Measurements from ENCODE around the gene SLC27A1.

Gene SLC27A1

DNA sequence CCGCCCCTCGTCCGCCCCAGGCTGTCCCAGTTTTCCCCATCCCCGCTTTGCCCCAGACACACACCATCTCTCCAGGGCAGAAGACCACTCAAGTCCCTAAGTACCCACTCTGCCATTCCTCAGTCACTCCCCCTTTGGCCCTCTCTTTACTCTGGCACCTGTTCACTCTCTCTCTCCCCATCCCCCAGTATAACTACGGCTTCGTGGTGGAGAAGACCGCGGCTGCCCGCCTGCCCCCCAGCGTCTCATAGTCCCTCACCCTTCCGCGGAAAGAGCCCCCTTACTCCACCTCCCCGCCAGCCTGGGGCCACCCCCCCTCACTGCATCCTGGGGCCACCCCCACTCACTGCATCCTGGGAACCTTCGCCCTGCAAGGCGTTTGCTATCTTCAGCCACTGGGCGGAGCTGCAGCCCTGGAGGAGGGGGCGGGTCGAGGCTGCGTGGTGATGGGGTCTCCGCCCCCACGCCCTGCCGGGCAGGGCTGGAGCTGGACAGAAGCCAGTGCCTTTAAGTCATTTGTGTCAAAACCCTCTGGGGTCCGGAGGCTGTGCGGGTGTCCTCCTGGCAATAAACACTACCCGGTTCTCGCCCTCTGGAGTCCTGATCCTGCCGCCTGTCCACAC, 45.5 kb upstream of the SLC27A1 start (continued):
- TF ChIP-seq, protein P1, sequence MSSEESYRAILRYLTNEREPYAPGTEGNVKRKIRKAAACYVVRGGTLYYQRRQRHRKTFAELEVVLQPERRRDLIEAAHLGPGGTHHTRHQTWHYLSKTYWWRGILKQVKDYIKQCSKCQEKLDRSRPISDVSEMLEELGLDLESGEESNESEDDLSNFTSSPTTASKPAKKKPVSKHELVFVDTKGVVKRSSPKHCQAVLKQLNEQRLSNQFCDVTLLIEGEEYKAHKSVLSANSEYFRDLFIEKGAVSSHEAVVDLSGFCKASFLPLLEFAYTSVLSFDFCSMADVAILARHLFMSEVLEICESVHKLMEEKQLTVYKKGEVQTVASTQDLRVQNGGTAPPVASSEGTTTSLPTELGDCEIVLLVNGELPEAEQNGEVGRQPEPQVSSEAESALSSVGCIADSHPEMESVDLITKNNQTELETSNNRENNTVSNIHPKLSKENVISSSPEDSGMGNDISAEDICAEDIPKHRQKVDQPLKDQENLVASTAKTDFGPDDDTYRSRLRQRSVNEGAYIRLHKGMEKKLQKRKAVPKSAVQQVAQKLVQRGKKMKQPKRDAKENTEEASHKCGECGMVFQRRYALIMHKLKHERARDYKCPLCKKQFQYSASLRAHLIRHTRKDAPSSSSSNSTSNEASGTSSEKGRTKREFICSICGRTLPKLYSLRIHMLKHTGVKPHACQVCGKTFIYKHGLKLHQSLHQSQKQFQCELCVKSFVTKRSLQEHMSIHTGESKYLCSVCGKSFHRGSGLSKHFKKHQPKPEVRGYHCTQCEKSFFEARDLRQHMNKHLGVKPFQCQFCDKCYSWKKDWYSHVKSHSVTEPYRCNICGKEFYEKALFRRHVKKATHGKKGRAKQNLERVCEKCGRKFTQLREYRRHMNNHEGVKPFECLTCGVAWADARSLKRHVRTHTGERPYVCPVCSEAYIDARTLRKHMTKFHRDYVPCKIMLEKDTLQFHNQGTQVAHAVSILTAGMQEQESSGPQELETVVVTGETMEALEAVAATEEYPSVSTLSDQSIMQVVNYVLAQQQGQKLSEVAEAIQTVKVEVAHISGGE (tag by site-specific recombination; conservative IDR thresholded peaks at IDR 0.05; ENCODE audit: low read depth) = no peak
- TF ChIP-seq SCRT1 (tag by site-specific recombination; IDR thresholded peaks at IDR 0.05; ENCODE audit: borderline replicate concordance) = peak; percentile 20; the same call in 1 of the 2 replicates
- TF ChIP-seq ZNF707 (tag by site-specific recombination; IDR thresholded peaks at IDR 0.05) = no peak
- no peak for TF ChIP-seq SETDB1 (IDR thresholded peaks at IDR 0.05; ENCODE audit: insufficient read length, low read length)
- TF ChIP-seq, protein P2, sequence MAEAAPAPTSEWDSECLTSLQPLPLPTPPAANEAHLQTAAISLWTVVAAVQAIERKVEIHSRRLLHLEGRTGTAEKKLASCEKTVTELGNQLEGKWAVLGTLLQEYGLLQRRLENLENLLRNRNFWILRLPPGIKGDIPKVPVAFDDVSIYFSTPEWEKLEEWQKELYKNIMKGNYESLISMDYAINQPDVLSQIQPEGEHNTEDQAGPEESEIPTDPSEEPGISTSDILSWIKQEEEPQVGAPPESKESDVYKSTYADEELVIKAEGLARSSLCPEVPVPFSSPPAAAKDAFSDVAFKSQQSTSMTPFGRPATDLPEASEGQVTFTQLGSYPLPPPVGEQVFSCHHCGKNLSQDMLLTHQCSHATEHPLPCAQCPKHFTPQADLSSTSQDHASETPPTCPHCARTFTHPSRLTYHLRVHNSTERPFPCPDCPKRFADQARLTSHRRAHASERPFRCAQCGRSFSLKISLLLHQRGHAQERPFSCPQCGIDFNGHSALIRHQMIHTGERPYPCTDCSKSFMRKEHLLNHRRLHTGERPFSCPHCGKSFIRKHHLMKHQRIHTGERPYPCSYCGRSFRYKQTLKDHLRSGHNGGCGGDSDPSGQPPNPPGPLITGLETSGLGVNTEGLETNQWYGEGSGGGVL (tag by site-specific recombination; IDR thresholded peaks at IDR 0.05) = peak; percentile 62; the same call in 1 of the 2 replicates
- no peak for TF ChIP-seq ZNF391 (tag by site-specific recombination; IDR thresholded peaks at IDR 0.05; ENCODE audit: borderline replicate concordance, low read depth)
- TF ChIP-seq ZNF146 (tag by site-specific recombination; IDR thresholded peaks at IDR 0.05) = no peak
- no peak for TF ChIP-seq GLI2 (tag by site-specific recombination; IDR thresholded peaks at IDR 0.05; ENCODE audit: borderline replicate concordance, low read depth)
- TF ChIP-seq ZNF792 (tag by site-specific recombination; IDR thresholded peaks at IDR 0.05) = no peak
- TF ChIP-seq ZNF202 (tag by site-specific recombination; IDR thresholded peaks at IDR 0.05; ENCODE audit: borderline replicate concordance) = no peak
- no peak for TF ChIP-seq ZNF133 (tag by site-specific recombination; IDR thresholded peaks at IDR 0.05)
- no peak for TF ChIP-seq ZNF768 (tag by site-specific recombination; IDR thresholded peaks at IDR 0.05)
- TF ChIP-seq, protein P3, sequence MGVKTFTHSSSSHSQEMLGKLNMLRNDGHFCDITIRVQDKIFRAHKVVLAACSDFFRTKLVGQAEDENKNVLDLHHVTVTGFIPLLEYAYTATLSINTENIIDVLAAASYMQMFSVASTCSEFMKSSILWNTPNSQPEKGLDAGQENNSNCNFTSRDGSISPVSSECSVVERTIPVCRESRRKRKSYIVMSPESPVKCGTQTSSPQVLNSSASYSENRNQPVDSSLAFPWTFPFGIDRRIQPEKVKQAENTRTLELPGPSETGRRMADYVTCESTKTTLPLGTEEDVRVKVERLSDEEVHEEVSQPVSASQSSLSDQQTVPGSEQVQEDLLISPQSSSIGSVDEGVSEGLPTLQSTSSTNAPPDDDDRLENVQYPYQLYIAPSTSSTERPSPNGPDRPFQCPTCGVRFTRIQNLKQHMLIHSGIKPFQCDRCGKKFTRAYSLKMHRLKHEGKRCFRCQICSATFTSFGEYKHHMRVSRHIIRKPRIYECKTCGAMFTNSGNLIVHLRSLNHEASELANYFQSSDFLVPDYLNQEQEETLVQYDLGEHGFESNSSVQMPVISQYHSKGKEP (tag by site-specific recombination; IDR thresholded peaks at IDR 0.05) = 0 out of 2 replicates have a peak, but pooled peaks have one; percentile 3
- peak; percentile 52; the same call in 1 of the 2 replicates for TF ChIP-seq ZNF660 (tag by site-specific recombination; IDR thresholded peaks at IDR 0.05)
- no peak for TF ChIP-seq ZNF544 (tag by site-specific recombination; IDR thresholded peaks at IDR 0.05)
- no peak for TF ChIP-seq ZNF114 (tag by site-specific recombination; IDR thresholded peaks at IDR 0.05)
- peak; percentile 82; the same call in 1 of the 2 replicates for TF ChIP-seq KLF1 (tag by site-specific recombination; IDR thresholded peaks at IDR 0.05)
- TF ChIP-seq GLIS1 (tag by site-specific recombination; IDR thresholded peaks at IDR 0.05) = peak; percentile 68
- TF ChIP-seq HOXA7 (CRISPR knock-in tag; IDR thresholded peaks at IDR 0.05; ENCODE audit: borderline replicate concordance) = no peak
- TF ChIP-seq ZNF121 (tag by site-specific recombination; IDR thresholded peaks at IDR 0.05) = no peak
- TF ChIP-seq KLF9 (tag by site-specific recombination; IDR thresholded peaks at IDR 0.05; ENCODE audit: low read depth) = peak; percentile 90
- TF ChIP-seq SCRT2 (tag by site-specific recombination; IDR thresholded peaks at IDR 0.05) = peak; percentile 87
- TF ChIP-seq, protein P4, sequence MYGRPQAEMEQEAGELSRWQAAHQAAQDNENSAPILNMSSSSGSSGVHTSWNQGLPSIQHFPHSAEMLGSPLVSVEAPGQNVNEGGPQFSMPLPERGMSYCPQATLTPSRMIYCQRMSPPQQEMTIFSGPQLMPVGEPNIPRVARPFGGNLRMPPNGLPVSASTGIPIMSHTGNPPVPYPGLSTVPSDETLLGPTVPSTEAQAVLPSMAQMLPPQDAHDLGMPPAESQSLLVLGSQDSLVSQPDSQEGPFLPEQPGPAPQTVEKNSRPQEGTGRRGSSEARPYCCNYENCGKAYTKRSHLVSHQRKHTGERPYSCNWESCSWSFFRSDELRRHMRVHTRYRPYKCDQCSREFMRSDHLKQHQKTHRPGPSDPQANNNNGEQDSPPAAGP (tag by site-specific recombination; IDR thresholded peaks at IDR 0.05) = no peak
- TF ChIP-seq ZNF426 (tag by site-specific recombination; IDR thresholded peaks at IDR 0.05) = no peak
- no peak for TF ChIP-seq ZFP3 (tag by site-specific recombination; IDR thresholded peaks at IDR 0.05; ENCODE audit: low read depth)
- TF ChIP-seq ZFP69B (tag by site-specific recombination; IDR thresholded peaks at IDR 0.05) = no peak
- TF ChIP-seq EGR2 (tag by site-specific recombination; IDR thresholded peaks at IDR 0.05; ENCODE audit: low read depth) = peak; percentile 90
- TF ChIP-seq SP2 (tag by site-specific recombination; IDR thresholded peaks at IDR 0.05) = peak; percentile 70
- TF ChIP-seq PRDM1 (tag by site-specific recombination; IDR thresholded peaks at IDR 0.05) = 0 out of 2 replicates have a peak, but pooled peaks have one; percentile 8
- TF ChIP-seq ZNF214 (tag by site-specific recombination; IDR thresholded peaks at IDR 0.05; ENCODE audit: borderline replicate concordance) = no peak
- TF ChIP-seq ZNF701 (tag by site-specific recombination; IDR thresholded peaks at IDR 0.05) = no peak
